Liver (tissue), 9 donors: ENCODE measurements around the gene RILP. TPM values are rescaled to one million over a fixed set of nuclear protein-coding genes. Genes with fewer than 3 reads are reported as not detected.
A peak's percentile ranks its signal among the peaks of the same experiment; 100 is the strongest.

ENCODE experiments used
- DNase-seq: peaks from one replicate; pipeline ENCODE4 v3.0.0-alpha.2; 2017; ENCODE audit warnings: low spot score
- H3K27ac ChIP-seq, 2 donors: one replicate each; pipeline ENCODE4 v1.7.0; 2013; ENCODE audit warnings: inconsistent platforms in 2 of 2, low read length in 2 of 2, control low read depth in 1 of 2, low read depth in 1 of 2, mild to moderate bottlenecking in 1 of 2
- H3K27me3 ChIP-seq, 4 donors: one replicate each; pipeline versions ENCODE4 v1.6.1 to v1.7.0; 2013; ENCODE audit warnings: low read length in 3 of 4, inconsistent platforms in 1 of 4, mild to moderate bottlenecking in 1 of 4, moderate library complexity in 1 of 4; ENCODE audit not compliant: control insufficient read depth in 4 of 4, insufficient read depth in 4 of 4
- H3K36me3 ChIP-seq, 4 donors: one replicate each; pipeline versions ENCODE4 v1.6.1 to v1.7.0; 2013; ENCODE audit warnings: low read length in 3 of 4, mild to moderate bottlenecking in 3 of 4, low read depth in 1 of 4, moderate library complexity in 1 of 4; ENCODE audit not compliant: control insufficient read depth in 4 of 4, insufficient read depth in 3 of 4
- H3K4me1 ChIP-seq, 4 donors: one replicate each; pipeline versions ENCODE4 v1.6.1 to v1.7.0; 2013; ENCODE audit warnings: low read length in 3 of 4, mild to moderate bottlenecking in 3 of 4, moderate library complexity in 1 of 4; ENCODE audit not compliant: control insufficient read depth in 4 of 4, insufficient read depth in 4 of 4
- H3K4me3 ChIP-seq, 3 donors: one replicate each; pipeline versions ENCODE4 v1.6.1 to v1.7.0; 2013; ENCODE audit warnings: low read length in 3 of 3, control low read depth in 1 of 3, low read depth in 1 of 3, mild to moderate bottlenecking in 1 of 3
- H3K9ac ChIP-seq, 2 donors: one replicate each; pipeline ENCODE4 v1.7.0; 2013; ENCODE audit warnings: low read length in 2 of 2, mild to moderate bottlenecking in 2 of 2, moderate library complexity in 2 of 2, control low read depth in 1 of 2, low read depth in 1 of 2
- H3K9me3 ChIP-seq, 4 donors: one replicate each; pipeline versions ENCODE4 v1.6.1 to v1.7.0; 2013; ENCODE audit warnings: low read length in 3 of 4; ENCODE audit not compliant: control insufficient read depth in 4 of 4
- EGR1 ChIP-seq, 2 donors: IDR thresholded peaks; 2 replicates each; pipeline ENCODE4 v1.6.1; 2016 to 2018; ENCODE audit warnings: antibody characterized with exemption in 2 of 2, low read depth in 2 of 2
- FOXA1 ChIP-seq: IDR thresholded peaks from 2 replicates; pipeline ENCODE4 v1.6.1; 2016; ENCODE audit warnings: antibody characterized with exemption
- FOXA2 ChIP-seq: IDR thresholded peaks from 2 replicates; pipeline ENCODE4 v1.6.1; 2016; ENCODE audit warnings: antibody characterized with exemption
- GABPA ChIP-seq, 2 donors: IDR thresholded peaks in 1 of 2; conservative IDR thresholded peaks in 1 of 2; 2 replicates each; pipeline ENCODE4 v1.6.1; 2016; ENCODE audit warnings: antibody characterized with exemption in 2 of 2, mild to moderate bottlenecking in 1 of 2, moderate library complexity in 1 of 2
- HNF4A ChIP-seq, 2 donors: conservative IDR thresholded peaks; 2 replicates each; pipeline ENCODE4 v1.6.1; 2016; ENCODE audit warnings: antibody characterized with exemption in 2 of 2, mild to moderate bottlenecking in 2 of 2
- HNF4G ChIP-seq: IDR thresholded peaks from 2 replicates; pipeline ENCODE4 v1.6.1; 2016; ENCODE audit warnings: antibody characterized with exemption
- JUND ChIP-seq, 2 donors: IDR thresholded peaks; 2 replicates each; pipeline ENCODE4 v1.6.1; 2016; ENCODE audit warnings: antibody characterized with exemption in 2 of 2
- NR2F2 ChIP-seq: IDR thresholded peaks from 2 replicates; pipeline ENCODE4 v1.6.1; 2016; ENCODE audit warnings: antibody characterized with exemption
- RAD21 ChIP-seq, 2 donors: IDR thresholded peaks; 2 replicates each; pipeline ENCODE4 v1.6.1; 2016; ENCODE audit warnings: antibody characterized with exemption in 2 of 2, mild to moderate bottlenecking in 2 of 2
- RXRA ChIP-seq, 2 donors: IDR thresholded peaks; 2 replicates each; pipeline ENCODE4 v1.6.1; 2017 to 2018; ENCODE audit warnings: antibody characterized with exemption in 2 of 2, mild to moderate bottlenecking in 1 of 2
- SP1 ChIP-seq: IDR thresholded peaks from 2 replicates; pipeline ENCODE4 v1.6.1; 2018; ENCODE audit warnings: antibody characterized with exemption, mild to moderate bottlenecking
- TAF1 ChIP-seq: conservative IDR thresholded peaks from 2 replicates; pipeline ENCODE4 v1.6.1; 2016; ENCODE audit warnings: antibody characterized with exemption, mild to moderate bottlenecking
- YY1 ChIP-seq: IDR thresholded peaks from 2 replicates; pipeline ENCODE4 v1.6.1; 2016; ENCODE audit warnings: antibody characterized with exemption, mild to moderate bottlenecking
- WGBS: extraction: QIAGEN DNeasy Blood & Tissue Kit; methylation state at CpG from one replicate; pipeline ENCODE4 v1.1.7; 2013; 5-methylcytosine and 5-hydroxymethylcytosine counted together
- polyA plus RNA-seq, 2 donors: library from polyadenylated mRNA; stranded (reverse) in 1 of 2; unstranded in 1 of 2; fragments of 200-250 nt in 1 of 2; fragments of >200 nt in 1 of 2; fragmentation: Nextera tagmentation in 1 of 2; extraction: Ambion mirVana in 1 of 2; gene quantifications; one replicate each; pipeline versions ENCODE4 v1.2.1 to v1.2.3, GENCODE V29; 2013 to 2015
- total RNA-seq, 2 donors: library from RNA; depleted of rRNA; stranded (reverse); fragments of >200 nt; gene quantifications; one replicate each; pipeline ENCODE4 v1.2.3, GENCODE V29; 2014
- TF ChIP-seq, protein P1 (sequence below): IDR thresholded peaks from 2 replicates; pipeline ENCODE4 v1.6.1; 2016; ENCODE audit warnings: antibody characterized with exemption
- TF ChIP-seq, protein P2 (sequence below): fragments of 150-350 bp; IDR thresholded peaks from 2 replicates; pipeline ENCODE4 v1.5.1; 2017; ENCODE audit warnings: improper control_type of control experiment, low read depth, low read length; ENCODE audit not compliant: missing input control
- TF ChIP-seq, protein P3 (sequence below): IDR thresholded peaks from 2 replicates; pipeline ENCODE4 v1.6.1; 2016; ENCODE audit warnings: antibody characterized with exemption
- TF ChIP-seq, protein P4 (sequence below): IDR thresholded peaks from 2 replicates; pipeline ENCODE4 v1.6.1; 2016; ENCODE audit warnings: antibody characterized with exemption
- TF ChIP-seq, protein P5 (sequence below): IDR thresholded peaks from 2 replicates; pipeline ENCODE4 v1.6.1; 2016; ENCODE audit warnings: antibody characterized with exemption, mild to moderate bottlenecking
- donor health status: healthy.
- donor health status: healthy.
- donor health status: healthy.
- donor health status: healthy.
- donor health status: healthy.

The RILP gene
- total and polyA plus RNA-seq, 4 donors: 7.9 to 47.4 (median 22.5) TPM

DNA sequence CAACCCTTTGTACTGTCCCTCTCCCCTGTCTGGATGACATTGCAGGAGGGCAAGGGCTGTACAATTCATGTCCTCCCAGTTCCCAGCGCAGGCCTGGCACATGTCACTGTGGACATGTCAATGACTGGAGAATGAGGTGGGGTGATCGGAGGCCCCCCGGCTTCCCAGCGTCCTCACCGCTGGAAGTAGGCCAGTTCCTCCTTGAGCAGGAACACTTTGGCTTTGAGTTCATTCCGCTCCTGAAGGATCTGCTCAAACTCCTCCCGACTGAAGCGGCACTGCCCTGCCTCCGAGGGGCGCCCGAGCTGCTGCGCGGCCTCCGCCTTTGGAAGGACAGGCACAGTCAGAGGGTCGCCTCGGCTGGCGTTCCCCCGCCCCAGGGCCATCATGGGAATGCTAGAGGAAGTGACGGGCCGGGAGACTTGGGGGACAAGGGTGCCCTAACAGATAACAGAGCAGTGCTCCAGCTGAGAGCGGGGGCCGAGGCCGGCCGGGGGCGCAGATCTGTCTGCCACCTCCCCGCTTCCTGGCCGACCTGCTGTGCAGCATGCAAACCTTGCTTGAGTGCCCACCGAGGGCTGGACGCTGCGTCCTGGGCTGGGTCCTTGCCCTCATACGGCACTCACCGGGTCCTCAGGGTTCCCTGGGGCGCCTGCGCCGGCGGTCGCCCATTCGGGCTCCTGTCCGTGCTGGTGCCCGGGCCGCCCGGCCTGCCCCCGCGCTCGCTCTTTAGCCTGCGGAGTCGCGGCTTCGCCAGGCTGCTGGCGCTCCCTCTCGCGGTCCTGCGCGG, 1.3 kb downstream of the RILP start:
- no peak for DNase-seq
- no peaks in the 10 kb centered on the region for H3K27me3 ChIP-seq
- peaks cover 9 to 29% (median 24%) of the 10 kb centered on the region in 4 donors for H3K36me3 ChIP-seq
- TF ChIP-seq, protein P1, sequence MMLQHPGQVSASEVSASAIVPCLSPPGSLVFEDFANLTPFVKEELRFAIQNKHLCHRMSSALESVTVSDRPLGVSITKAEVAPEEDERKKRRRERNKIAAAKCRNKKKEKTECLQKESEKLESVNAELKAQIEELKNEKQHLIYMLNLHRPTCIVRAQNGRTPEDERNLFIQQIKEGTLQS: no peak
- TF ChIP-seq TAF1 (no peak), FOXA1 (no peak), JUND (IDR thresholded peaks at IDR 0.05) (no peak), HNF4A (conservative IDR thresholded peaks at IDR 0.05) (no peak), FOXA2 (no peak), RXRA (IDR thresholded peaks at IDR 0.05) (no peak)
- TF ChIP-seq, protein P2, sequence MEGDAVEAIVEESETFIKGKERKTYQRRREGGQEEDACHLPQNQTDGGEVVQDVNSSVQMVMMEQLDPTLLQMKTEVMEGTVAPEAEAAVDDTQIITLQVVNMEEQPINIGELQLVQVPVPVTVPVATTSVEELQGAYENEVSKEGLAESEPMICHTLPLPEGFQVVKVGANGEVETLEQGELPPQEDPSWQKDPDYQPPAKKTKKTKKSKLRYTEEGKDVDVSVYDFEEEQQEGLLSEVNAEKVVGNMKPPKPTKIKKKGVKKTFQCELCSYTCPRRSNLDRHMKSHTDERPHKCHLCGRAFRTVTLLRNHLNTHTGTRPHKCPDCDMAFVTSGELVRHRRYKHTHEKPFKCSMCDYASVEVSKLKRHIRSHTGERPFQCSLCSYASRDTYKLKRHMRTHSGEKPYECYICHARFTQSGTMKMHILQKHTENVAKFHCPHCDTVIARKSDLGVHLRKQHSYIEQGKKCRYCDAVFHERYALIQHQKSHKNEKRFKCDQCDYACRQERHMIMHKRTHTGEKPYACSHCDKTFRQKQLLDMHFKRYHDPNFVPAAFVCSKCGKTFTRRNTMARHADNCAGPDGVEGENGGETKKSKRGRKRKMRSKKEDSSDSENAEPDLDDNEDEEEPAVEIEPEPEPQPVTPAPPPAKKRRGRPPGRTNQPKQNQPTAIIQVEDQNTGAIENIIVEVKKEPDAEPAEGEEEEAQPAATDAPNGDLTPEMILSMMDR: no peak
- TF ChIP-seq, protein P3, sequence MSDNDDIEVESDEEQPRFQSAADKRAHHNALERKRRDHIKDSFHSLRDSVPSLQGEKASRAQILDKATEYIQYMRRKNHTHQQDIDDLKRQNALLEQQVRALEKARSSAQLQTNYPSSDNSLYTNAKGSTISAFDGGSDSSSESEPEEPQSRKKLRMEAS: no peak
- H3K27ac ChIP-seq: peak overlapping the region; percentile 66 to 77
- 25% methylated on average over 54 of the region's 54 CpGs for WGBS
- peak overlapping the region in 2 of 3 donors; percentile 49 to 64 for H3K4me3 ChIP-seq
- peak overlapping the region; percentile 38 to 60 for H3K9ac ChIP-seq
- H3K9me3 ChIP-seq: no peaks in the 10 kb centered on the region
- H3K4me1 ChIP-seq: peaks cover 10 to 62% (median 41%) of the 10 kb centered on the region in 4 donors

DNA sequence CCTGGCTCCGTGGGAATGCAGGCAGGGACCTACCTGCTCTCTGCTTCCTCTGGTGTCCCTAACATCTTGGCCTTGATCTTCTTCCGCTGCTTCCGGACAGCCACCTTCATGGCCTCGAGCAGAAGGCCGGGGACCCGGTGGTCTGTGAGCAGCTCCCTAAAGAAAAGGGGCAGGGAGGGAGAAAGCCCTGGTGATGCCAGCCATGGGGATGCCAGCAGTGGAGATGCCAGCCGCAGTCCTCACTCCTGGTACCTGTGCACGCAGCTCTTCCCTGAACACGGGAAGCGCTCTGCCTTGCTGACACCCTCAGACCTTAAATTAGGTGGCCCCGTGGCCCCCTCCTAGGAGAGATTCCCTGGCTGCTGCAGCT, 1.9 kb downstream of the RILP start:
- Histone ChIP-seq H3K36me3 (peaks cover 9 to 23% (median 20%) of the 10 kb centered on the region in 4 donors), H3K27me3 (no peaks in the 10 kb centered on the region), H3K4me3 (no peak overlapping the region), H3K4me1 (peaks cover 11 to 63% (median 41%) of the 10 kb centered on the region in 4 donors), H3K27ac (peak overlapping the region in 1 of 2 donors; percentile 66), H3K9me3 (no peaks in the 10 kb centered on the region), H3K9ac (no peak overlapping the region)
- 85% methylated on average over 11 of the region's 11 CpGs for WGBS
- DNase-seq: no peak
- no peak for TF ChIP-seq SP1
- TF ChIP-seq NR2F2: no peak
- TF ChIP-seq, protein P4, sequence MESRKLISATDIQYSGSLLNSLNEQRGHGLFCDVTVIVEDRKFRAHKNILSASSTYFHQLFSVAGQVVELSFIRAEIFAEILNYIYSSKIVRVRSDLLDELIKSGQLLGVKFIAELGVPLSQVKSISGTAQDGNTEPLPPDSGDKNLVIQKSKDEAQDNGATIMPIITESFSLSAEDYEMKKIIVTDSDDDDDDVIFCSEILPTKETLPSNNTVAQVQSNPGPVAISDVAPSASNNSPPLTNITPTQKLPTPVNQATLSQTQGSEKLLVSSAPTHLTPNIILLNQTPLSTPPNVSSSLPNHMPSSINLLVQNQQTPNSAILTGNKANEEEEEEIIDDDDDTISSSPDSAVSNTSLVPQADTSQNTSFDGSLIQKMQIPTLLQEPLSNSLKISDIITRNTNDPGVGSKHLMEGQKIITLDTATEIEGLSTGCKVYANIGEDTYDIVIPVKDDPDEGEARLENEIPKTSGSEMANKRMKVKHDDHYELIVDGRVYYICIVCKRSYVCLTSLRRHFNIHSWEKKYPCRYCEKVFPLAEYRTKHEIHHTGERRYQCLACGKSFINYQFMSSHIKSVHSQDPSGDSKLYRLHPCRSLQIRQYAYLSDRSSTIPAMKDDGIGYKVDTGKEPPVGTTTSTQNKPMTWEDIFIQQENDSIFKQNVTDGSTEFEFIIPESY: no peak
- TF ChIP-seq HNF4G: no peak
- TF ChIP-seq, protein P3: no peak
- TF ChIP-seq HNF4A (conservative IDR thresholded peaks at IDR 0.05): no peak
- no peak for TF ChIP-seq YY1
- TF ChIP-seq, protein P1: no peak
- TF ChIP-seq GABPA (IDR thresholded peaks at IDR 0.05 in 1 of 2, conservative IDR thresholded peaks at IDR 0.05 in 1 of 2): no peak
- TF ChIP-seq EGR1 (IDR thresholded peaks at IDR 0.05; ENCODE audit: low read depth in 2 of 2): no peak
- TF ChIP-seq, protein P2: no peak
- no peak for TF ChIP-seq FOXA2
- no peak for TF ChIP-seq TAF1
- no peak for TF ChIP-seq RXRA (IDR thresholded peaks at IDR 0.05)
- TF ChIP-seq, protein P5, sequence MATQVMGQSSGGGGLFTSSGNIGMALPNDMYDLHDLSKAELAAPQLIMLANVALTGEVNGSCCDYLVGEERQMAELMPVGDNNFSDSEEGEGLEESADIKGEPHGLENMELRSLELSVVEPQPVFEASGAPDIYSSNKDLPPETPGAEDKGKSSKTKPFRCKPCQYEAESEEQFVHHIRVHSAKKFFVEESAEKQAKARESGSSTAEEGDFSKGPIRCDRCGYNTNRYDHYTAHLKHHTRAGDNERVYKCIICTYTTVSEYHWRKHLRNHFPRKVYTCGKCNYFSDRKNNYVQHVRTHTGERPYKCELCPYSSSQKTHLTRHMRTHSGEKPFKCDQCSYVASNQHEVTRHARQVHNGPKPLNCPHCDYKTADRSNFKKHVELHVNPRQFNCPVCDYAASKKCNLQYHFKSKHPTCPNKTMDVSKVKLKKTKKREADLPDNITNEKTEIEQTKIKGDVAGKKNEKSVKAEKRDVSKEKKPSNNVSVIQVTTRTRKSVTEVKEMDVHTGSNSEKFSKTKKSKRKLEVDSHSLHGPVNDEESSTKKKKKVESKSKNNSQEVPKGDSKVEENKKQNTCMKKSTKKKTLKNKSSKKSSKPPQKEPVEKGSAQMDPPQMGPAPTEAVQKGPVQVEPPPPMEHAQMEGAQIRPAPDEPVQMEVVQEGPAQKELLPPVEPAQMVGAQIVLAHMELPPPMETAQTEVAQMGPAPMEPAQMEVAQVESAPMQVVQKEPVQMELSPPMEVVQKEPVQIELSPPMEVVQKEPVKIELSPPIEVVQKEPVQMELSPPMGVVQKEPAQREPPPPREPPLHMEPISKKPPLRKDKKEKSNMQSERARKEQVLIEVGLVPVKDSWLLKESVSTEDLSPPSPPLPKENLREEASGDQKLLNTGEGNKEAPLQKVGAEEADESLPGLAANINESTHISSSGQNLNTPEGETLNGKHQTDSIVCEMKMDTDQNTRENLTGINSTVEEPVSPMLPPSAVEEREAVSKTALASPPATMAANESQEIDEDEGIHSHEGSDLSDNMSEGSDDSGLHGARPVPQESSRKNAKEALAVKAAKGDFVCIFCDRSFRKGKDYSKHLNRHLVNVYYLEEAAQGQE: no peak
- TF ChIP-seq RAD21 (IDR thresholded peaks at IDR 0.05): no peak
- no peak for TF ChIP-seq FOXA1
- no peak for TF ChIP-seq JUND (IDR thresholded peaks at IDR 0.05)
